CD4-positive, alpha-beta T cell treated with Interleukin-21 for 1 hour (primary cell): Measurements from ENCODE around the gene ETV2.
"Not testable (repeated sequence)": the region's sequence is repeated elsewhere in the genome, so short reads cannot be mapped to it uniquely, and the experiment has no call there.

Experiments
- DNase-seq: peaks from one replicate; pipeline ENCODE4 v3.0.0-alpha.2; 2020

ETV2 gene

DNA sequence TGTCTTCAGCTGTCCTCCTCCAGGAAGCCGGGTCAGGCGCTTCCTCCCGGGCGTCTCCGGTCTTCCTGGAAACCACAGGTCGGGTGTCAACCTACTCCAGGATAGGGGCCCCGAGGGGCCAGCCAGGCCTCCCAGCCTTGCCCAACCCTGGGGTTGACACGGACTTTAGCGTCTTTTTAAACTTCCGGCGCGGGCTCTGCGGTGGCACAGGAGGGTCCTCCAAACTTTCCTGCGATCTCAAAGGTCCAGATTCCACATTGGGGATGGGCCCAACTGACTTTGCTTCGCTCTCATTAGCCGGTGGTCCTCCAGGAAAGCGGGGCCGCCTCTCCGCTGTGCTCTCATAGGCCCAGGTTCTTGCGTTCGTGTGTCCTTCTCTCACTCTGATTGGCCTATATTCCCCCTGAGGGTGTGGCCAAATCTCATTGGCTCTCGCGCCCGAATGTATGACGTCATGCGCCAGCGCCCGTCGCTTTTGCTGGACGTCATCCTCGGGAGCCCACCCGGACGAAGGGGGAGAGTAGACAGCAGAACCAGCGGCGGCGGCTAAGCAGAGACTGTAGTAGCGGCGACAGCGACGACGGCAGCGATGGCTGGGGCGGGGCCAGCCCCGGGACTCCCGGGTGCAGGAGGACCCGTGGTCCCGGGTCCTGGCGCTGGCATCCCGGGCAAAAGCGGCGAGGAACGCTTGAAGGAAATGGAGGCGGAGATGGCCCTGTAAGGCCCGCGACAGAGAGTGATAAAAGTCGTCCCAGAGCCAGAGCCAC is 12.8 kb upstream of the ETV2 start, which contains the start of gene RBM42:
Gene RBM42 (plus strand): TSS at position 472 of the 767 bp plus-strand sequence. CDS start 118 bp downstream, at position 590.
- DNase-seq = peak; percentile 99

DNA sequence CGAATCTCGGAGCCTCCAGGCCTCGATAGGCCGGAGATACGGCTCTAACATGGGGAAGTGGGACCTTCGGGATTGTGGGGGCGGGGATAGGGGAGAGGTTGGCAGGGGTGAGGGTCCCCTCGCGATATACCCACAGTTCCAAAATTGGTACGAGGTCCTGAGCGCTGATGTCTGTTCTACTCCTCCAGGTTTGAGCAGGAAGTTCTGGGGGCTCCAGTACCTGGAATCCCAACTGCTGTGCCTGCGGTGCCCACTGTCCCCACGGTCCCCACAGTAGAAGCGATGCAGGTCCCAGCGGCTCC is 12.3 kb upstream of the ETV2 start:
- no peak for DNase-seq

DNA sequence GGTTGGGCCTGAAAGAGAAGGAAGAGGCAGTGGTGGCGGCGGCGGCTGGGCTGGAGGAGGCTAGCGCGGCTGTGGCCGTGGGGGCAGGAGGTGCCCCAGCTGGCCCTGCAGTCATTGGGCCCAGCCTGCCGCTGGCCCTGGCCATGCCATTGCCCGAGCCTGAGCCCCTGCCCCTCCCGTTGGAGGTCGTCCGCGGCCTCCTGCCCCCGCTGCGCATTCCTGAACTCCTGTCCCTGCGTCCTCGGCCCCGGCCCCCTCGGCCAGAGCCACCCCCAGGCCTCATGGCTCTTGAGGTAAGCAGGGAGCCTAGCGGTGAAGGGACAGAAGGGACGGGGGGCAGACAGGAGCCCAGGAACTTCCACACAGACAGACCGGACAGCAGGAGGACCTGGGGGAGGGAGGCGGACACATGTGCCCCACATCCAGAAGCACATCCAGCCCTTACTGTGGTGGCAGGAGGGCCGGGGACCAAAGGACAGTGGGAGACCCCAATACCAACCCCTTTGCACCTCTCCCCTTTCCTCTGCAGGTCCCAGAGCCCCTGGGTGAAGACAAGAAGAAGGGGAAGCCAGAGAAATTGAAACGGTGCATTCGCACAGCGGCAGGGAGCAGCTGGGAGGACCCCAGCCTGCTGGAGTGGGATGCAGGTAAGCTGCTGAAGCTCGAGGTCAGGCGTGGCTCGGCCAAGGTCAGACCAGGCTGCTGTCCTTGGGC is 7.7 kb upstream of the ETV2 start:
- no peak for DNase-seq

DNA sequence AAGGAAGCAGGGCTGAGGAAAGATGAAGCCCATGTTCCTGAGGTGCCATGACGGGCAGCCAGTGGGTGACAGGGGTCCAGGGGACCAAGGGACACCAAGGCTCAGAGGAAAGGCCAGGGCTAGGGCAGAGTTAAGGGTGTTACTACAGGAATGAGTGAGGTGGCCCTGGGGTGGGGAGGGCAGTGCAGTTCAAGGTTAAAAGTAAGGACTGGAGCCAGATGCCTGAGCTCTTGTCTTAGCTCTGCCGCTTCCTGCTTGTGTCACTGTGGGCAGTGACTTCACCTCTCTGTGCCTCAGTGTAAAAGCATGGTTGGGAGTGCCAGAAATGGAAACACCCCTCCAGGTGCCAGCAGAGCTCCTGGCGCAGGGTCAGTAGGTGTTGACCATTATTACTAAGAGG is 4.9 kb upstream of the ETV2 start:
- DNase-seq = no peak

DNA sequence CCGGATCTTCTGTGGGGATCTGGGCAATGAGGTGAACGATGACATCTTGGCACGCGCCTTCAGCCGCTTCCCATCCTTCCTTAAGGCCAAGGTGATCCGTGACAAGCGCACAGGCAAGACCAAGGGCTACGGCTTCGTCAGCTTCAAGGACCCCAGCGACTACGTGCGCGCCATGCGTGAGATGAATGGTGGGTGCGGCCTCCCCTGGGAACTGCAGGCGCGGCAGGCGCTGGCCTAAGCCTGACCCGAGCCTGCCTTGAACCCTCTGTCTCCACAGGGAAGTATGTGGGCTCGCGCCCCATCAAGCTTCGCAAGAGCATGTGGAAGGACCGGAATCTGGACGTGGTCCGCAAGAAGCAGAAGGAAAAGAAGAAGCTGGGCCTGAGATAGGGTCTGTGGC is 4.4 kb upstream of the ETV2 start:
- DNase-seq = no peak

DNA sequence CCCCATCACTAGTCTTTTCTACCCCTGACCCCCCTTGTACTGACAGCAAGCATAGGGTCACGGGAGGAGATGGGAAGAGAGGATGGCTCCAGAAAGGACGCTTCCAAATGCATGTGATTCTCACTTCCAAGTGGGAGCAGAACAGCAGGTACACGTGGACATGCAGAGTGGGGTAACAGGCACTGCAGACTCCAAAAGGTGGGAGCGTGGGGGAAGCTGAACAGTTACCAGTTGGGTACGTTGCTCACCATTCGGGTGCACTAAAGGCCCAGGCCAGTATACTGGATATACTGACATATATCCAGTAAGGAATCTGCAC is 2.3 kb upstream of the ETV2 start:
- DNase-seq = no peak

GRCh38 chr19:35639863-35640262 is 1.7 kb upstream of the ETV2 start:
- DNase-seq = no peak

- no peak for DNase-seq
These were observed 767 bp downstream of the ETV2 start for GRCh38 chr19:35642312-35642711.

GRCh38 chr19:35642798-35643254 is 1.3 kb downstream of the ETV2 start:
- DNase-seq = no peak

- peak; percentile 85 for DNase-seq
These were observed 2.0 kb downstream of the ETV2 start for GRCh38 chr19:35643255-35644205.

- DNase-seq = peak; percentile 98
These were observed 2.9 kb downstream of the ETV2 start for GRCh38 chr19:35644206-35644986.

GRCh38 chr19:35644987-35645679 is 3.6 kb downstream of the ETV2 start:
- DNase-seq = peak; percentile 77

- no peak for DNase-seq
These were observed 4.4 kb downstream of the ETV2 start for GRCh38 chr19:35645680-35646511.

- peak; percentile 96 for DNase-seq
These were observed 6.7 kb downstream of the ETV2 start, which contains the start of gene COX6B1 for GRCh38 chr19:35648017-35648961. COX6B1 (plus strand) TSS chr19:35648323; CDS start chr19:35651244, 2,921 bp downstream.

DNA sequence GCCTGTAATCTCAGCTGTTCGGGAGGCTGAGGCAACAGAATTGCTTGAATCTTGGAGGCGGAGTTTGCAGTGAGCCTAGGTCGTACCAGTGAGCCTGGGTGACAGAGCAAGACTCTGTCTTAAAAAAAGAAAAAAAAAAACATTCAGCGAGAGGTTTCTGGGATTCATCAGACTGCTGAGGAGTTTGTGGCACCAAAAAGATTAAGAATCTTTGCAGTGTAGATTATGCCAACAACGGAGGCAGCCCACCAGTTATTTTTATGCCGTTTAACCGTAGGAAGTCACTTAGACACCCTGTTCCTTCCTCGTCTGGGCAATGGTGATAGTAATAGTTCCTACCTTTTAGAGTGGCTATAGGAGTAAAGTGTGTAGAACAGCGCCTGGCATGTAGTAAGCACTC is 9.0 kb downstream of the ETV2 start:
- DNase-seq = no peak

- DNase-seq = not testable (repeated sequence)
These were observed 13.3 kb downstream of the ETV2 start for GRCh38 chr19:35654828-35655227.

- no peak for DNase-seq
These were observed 14.1 kb downstream of the ETV2 start for GRCh38 chr19:35655600-35655999.

- DNase-seq = no peak
These were observed 15.2 kb downstream of the ETV2 start for GRCh38 chr19:35656700-35657099.

DNA sequence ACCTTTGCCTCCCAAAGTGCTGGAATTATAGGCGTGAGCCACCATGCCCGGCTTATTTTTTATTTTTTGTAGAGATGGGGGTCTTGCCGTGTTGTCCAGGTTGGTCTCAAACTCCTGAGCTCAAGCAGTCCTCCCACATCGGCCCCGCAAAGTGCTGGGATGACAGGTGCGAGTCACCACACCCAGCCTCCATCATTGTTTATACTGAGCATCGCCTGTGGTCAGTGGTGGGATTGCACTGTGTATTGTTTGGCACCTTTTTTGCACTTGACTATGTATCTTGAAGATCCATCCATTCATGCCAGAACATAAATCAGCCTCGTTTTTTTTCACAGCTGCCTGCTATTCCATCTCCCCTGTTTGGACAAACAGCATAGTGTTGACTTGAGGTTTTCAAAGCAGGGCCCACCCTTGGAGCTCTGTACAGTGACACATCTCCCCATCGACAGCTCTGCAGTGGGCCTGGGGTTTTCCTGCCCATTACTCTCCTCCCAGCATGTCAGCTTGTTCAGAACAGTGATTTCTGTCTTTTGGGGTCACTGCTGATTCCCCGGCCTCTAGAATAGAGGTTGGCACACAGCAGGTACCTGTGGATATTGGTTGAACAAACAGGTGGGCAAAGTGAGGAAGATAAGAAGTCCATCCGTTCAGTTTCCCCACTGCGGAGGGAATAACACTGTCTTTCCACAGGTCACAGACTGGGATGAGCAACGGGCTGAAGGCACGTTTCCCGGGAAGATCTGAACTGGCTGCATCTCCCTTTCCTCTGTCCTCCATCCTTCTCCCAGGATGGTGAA is 16.6 kb downstream of the ETV2 start:
- DNase-seq = no peak
